Tibial artery (tissue), 4 donors: ENCODE results near the gene SH3RF1.
A peak's percentile ranks its signal among the peaks of the same experiment; 100 is the strongest.

Experiments
- DNase-seq, 2 donors: peaks; one replicate each; pipeline ENCODE4 v3.0.0-alpha.2; 2019
- H3K27ac ChIP-seq, 2 donors: fragments of 200-600 bp; sonication (generic) in 1 of 2; 1 replicate in 1 of 2; 2 replicates in 1 of 2; pipeline ENCODE4 v1.5.1; 2018 to 2019; ENCODE audit warnings: mild to moderate bottlenecking in 1 of 2
- H3K27me3 ChIP-seq, 2 donors: fragments of 200-600 bp; sonication (generic) in 1 of 2; one replicate each; pipeline versions ENCODE4 v1.5.1 to v1.6.0; 2016 to 2019
- H3K36me3 ChIP-seq, 3 donors: fragments of 200-600 bp; sonication (generic) in 2 of 3; one replicate each; pipeline ENCODE4 v1.5.1; 2016 to 2019; ENCODE audit warnings: mild to moderate bottlenecking in 2 of 3
- H3K4me1 ChIP-seq, 4 donors: fragments of 200-600 bp; sonication (generic) in 2 of 4; 1 replicate in 3 of 4; 2 replicates in 1 of 4; pipeline ENCODE4 v1.5.1; 2016 to 2019
- H3K4me3 ChIP-seq, 2 donors: fragments of 200-600 bp; sonication (generic) in 1 of 2; 1 replicate in 1 of 2; 2 replicates in 1 of 2; pipeline ENCODE4 v1.5.1; 2018 to 2019; ENCODE audit warnings: mild to moderate bottlenecking in 2 of 2
- H3K9me3 ChIP-seq, 3 donors: fragments of 200-600 bp; sonication (generic) in 1 of 3; one replicate each; pipeline ENCODE4 v1.5.1; 2016 to 2019
- CTCF ChIP-seq, 2 experiments: fragments of 200-600 bp in 1 of 2; fragments of 450-650 bp in 1 of 2; IDR thresholded peaks; one replicate each; pipeline ENCODE4 v1.5.1; 2017 to 2019; ENCODE audit warnings: antibody characterized with exemption in 2 of 2, mild to moderate bottlenecking in 1 of 2, moderate library complexity in 1 of 2
- intact Hi-C: fragments of 100-400 bp; cut with DNase I; formaldehyde crosslinking; loops from one replicate; pipeline ENCODE4 v1.15.0; 2023; ENCODE audit warnings: low total_unique reads

SH3RF1 gene

GRCh38 chr4:169070071-169070894, 200.5 kb downstream of the SH3RF1 start:
- Histone ChIP-seq H3K4me3 (no peak overlapping the region), H3K4me1 (peaks cover 0 to 10% (median 5%) of the 10 kb centered on the region in 4 donors), H3K36me3 (no peaks in the 10 kb centered on the region), H3K9me3 (no peaks in the 10 kb centered on the region), H3K27me3 (no peaks in the 10 kb centered on the region), H3K27ac (peak overlapping the region; percentile 16 to 39)
- intact Hi-C loops: no loop called here
- no peak for TF ChIP-seq CTCF (IDR thresholded peaks at IDR 0.05)
- peak; percentile 51 to 78 for DNase-seq

GRCh38 chr4:169068423-169068822, 202.3 kb downstream of the SH3RF1 start:
- H3K4me1 ChIP-seq: peaks cover 0 to 10% (median 5%) of the 10 kb centered on the region in 4 donors
- H3K27ac ChIP-seq: no peak overlapping the region
- no peak for TF ChIP-seq CTCF (IDR thresholded peaks at IDR 0.05)
- no peak for DNase-seq
- no peak overlapping the region for H3K4me3 ChIP-seq
- H3K36me3 ChIP-seq: no peaks in the 10 kb centered on the region
- intact Hi-C loops: no loop called here
- H3K27me3 ChIP-seq: no peaks in the 10 kb centered on the region
- H3K9me3 ChIP-seq: no peaks in the 10 kb centered on the region

- no peaks in the 10 kb centered on the region for H3K9me3 ChIP-seq
- no peak overlapping the region for H3K27ac ChIP-seq
- no peak overlapping the region for H3K4me3 ChIP-seq
- DNase-seq: no peak
- intact Hi-C loops: no loop called here
- H3K36me3 ChIP-seq: no peaks in the 10 kb centered on the region
- no peak for TF ChIP-seq CTCF (IDR thresholded peaks at IDR 0.05)
- peaks cover 0 to 21% (median 14%) of the 10 kb centered on the region in 4 donors for H3K4me1 ChIP-seq
- no peaks in the 10 kb centered on the region for H3K27me3 ChIP-seq
Observed at GRCh38 chr4:169066934-169067333, 203.8 kb downstream of the SH3RF1 start.

- no peak for DNase-seq
- no peak for TF ChIP-seq CTCF (IDR thresholded peaks at IDR 0.05)
- H3K4me3 ChIP-seq: no peak overlapping the region
- H3K9me3 ChIP-seq: no peaks in the 10 kb centered on the region
- peaks cover 0 to 28% (median 18%) of the 10 kb centered on the region in 4 donors for H3K4me1 ChIP-seq
- H3K27me3 ChIP-seq: no peaks in the 10 kb centered on the region
- no peak overlapping the region for H3K27ac ChIP-seq
- no peaks in the 10 kb centered on the region for H3K36me3 ChIP-seq
- intact Hi-C loops: no loop called here
Observed at GRCh38 chr4:169064296-169064695, 206.5 kb downstream of the SH3RF1 start.

GRCh38 chr4:169063441-169063840, 207.3 kb downstream of the SH3RF1 start:
- Histone ChIP-seq H3K9me3 (no peaks in the 10 kb centered on the region), H3K27ac (no peak overlapping the region), H3K4me1 (peaks cover 0 to 31% (median 18%) of the 10 kb centered on the region in 4 donors), H3K27me3 (no peaks in the 10 kb centered on the region), H3K36me3 (no peaks in the 10 kb centered on the region), H3K4me3 (no peak overlapping the region)
- intact Hi-C loops: no loop called here
- TF ChIP-seq CTCF (IDR thresholded peaks at IDR 0.05): no peak
- no peak for DNase-seq
